ENCODE data around the gene NELFB. TPM values are rescaled to one million over a fixed set of nuclear protein-coding genes. Genes with fewer than 3 reads are reported as not detected.

The NELFB gene
- total RNA-seq, 1 experiment from 2014 or later, result 71.7 TPM

- H3K4ac ChIP-seq (ENCODE audit: low read depth, low read length), result no peak overlapping the region
- H3K18ac ChIP-seq (ENCODE audit: insufficient read length, low read depth, low read length), result no peak overlapping the region
- H2AK5ac ChIP-seq (ENCODE audit: insufficient read length, low read length), result no peak overlapping the region
- no peak overlapping the region for H4K5ac ChIP-seq (ENCODE audit: insufficient read length, low read depth, low read length)
- no peak overlapping the region for H3K4me2 ChIP-seq (ENCODE audit: insufficient read depth, insufficient read length, low read length)
- WGBS (ENCODE audit: extremely low coverage, insufficient read length, low lambda C conversion rate), result no CpG with 5 or more reads among the region's 18 CpGs
- peaks cover 1% of the 10 kb centered on the region; the same call in 1 of the 2 replicates for H3K4me1 ChIP-seq (ENCODE audit: insufficient read depth, low read length)
- no peaks in the 10 kb centered on the region for H3K36me3 Mint-ChIP-seq (ENCODE audit: insufficient read depth in 1 of 3, low read depth in 3 of 3)
- H2BK20ac ChIP-seq (ENCODE audit: low read depth, low read length, poor library complexity, severe bottlenecking), result no peak overlapping the region
- no peak overlapping the region for H2BK15ac ChIP-seq (ENCODE audit: low read depth, low read length)
- no peak overlapping the region for H3K4me3 Mint-ChIP-seq
- H2BK12ac ChIP-seq (ENCODE audit: insufficient read length, low read depth, low read length), result no peak overlapping the region
- H3K9me3 Mint-ChIP-seq, result no peaks in the 10 kb centered on the region; a peak in 1 of 5 replicates
- peaks cover 8 to 13% of the 10 kb centered on the region in 2 experiments; a peak in 3 of 4 replicates for H3K4me1 Mint-ChIP-seq
- no peak overlapping the region for H3T11ph ChIP-seq (ENCODE audit: low read length)
- no peaks in the 10 kb centered on the region for H3K27me3 ChIP-seq (ENCODE audit: insufficient read depth, low read length)
- no peaks in the 10 kb centered on the region for H3K79me2 ChIP-seq (ENCODE audit: insufficient read depth, low read length)
- H3K9ac ChIP-seq (ENCODE audit: extremely low read depth, insufficient read length, low read length), result no peak overlapping the region
- no peaks in the 10 kb centered on the region for H3K23me2 ChIP-seq (ENCODE audit: insufficient read length, low read depth, low read length, poor library complexity, severe bottlenecking)
- H4K20me1 ChIP-seq (ENCODE audit: control insufficient read depth, insufficient read depth, insufficient read length), result no peaks in the 10 kb centered on the region
- no peak overlapping the region for H4K91ac ChIP-seq (ENCODE audit: insufficient read length, low read depth, low read length)
- no peaks in the 10 kb centered on the region for H3K79me1 ChIP-seq (ENCODE audit: insufficient read depth, low read depth, low read length, poor library complexity, severe bottlenecking)
- no peak overlapping the region for H2AFZ ChIP-seq (ENCODE audit: low read length)
- H3K56ac ChIP-seq (ENCODE audit: insufficient read length, low read depth, low read length), result no peak overlapping the region
- TF ChIP-seq, protein P1, sequence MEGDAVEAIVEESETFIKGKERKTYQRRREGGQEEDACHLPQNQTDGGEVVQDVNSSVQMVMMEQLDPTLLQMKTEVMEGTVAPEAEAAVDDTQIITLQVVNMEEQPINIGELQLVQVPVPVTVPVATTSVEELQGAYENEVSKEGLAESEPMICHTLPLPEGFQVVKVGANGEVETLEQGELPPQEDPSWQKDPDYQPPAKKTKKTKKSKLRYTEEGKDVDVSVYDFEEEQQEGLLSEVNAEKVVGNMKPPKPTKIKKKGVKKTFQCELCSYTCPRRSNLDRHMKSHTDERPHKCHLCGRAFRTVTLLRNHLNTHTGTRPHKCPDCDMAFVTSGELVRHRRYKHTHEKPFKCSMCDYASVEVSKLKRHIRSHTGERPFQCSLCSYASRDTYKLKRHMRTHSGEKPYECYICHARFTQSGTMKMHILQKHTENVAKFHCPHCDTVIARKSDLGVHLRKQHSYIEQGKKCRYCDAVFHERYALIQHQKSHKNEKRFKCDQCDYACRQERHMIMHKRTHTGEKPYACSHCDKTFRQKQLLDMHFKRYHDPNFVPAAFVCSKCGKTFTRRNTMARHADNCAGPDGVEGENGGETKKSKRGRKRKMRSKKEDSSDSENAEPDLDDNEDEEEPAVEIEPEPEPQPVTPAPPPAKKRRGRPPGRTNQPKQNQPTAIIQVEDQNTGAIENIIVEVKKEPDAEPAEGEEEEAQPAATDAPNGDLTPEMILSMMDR (conservative IDR thresholded peaks at IDR 0.05), result no peak
- H3K9me3 ChIP-seq (ENCODE audit: control insufficient read depth, low read depth, low read length), result no peaks in the 10 kb centered on the region
- no peak overlapping the region for H3K27ac ChIP-seq (ENCODE audit: insufficient read length, low read depth, low read length)
- no peak overlapping the region for H3K23ac ChIP-seq (ENCODE audit: insufficient read length, low read depth, low read length)
- H3K27me3 Mint-ChIP-seq (ENCODE audit: low read depth), result peaks cover 3% of the 10 kb centered on the region; the same call in 1 of the 2 replicates
- no peak overlapping the region for H2BK5ac ChIP-seq (ENCODE audit: insufficient read length, low read length)
- no peak overlapping the region for H3K14ac ChIP-seq (ENCODE audit: insufficient read depth, low read length)
- H3K27ac Mint-ChIP-seq, result no peak overlapping the region
- H2BK120ac ChIP-seq (ENCODE audit: low read depth, low read length, poor library complexity, severe bottlenecking), result no peak overlapping the region
- no peak overlapping the region for H4K8ac ChIP-seq (replicated peaks; ENCODE audit: insufficient read length, low read depth, low read length)
- DNase-seq, result peak; percentile 33
Measured at GRCh38 chr9:137315581-137316011, 60.5 kb downstream of the NELFB start.

Measured in H9 (cell line).